GM12878 (cell line): ENCODE results near the gene SMIM22. TPM values are rescaled to one million over a fixed set of nuclear protein-coding genes. Genes with fewer than 3 reads are reported as not detected.

ENCODE experiments used
- ATAC-seq: fragments of 200-7000 bp; cut with Tn5 transposase; 3 replicates; pipeline ENCODE4 v1.9.1; 2020; ENCODE audit warnings: mild to moderate bottlenecking, moderate library complexity
- BruUV-seq: library from RNA; stranded (reverse); fragments of 400-500 nt; replicated peaks from 2 replicates; lab custom pipeline; 2021; lab: Mats Ljungman, UMichigan
- CTCF ChIA-PET: fragments of 300-600 bp; sonication (Branson Sonifier 250); formaldehyde crosslinking; extraction: SDS; loops from one replicate; lab custom pipeline; 2021; ENCODE audit warnings: inconsistent platforms; lab: Yijun Ruan, JAX
- POLR2A ChIA-PET: fragments of 350-600 bp; formaldehyde crosslinking; extraction: SDS; loops from one replicate; lab custom pipeline; 2021; ENCODE audit warnings: inconsistent platforms; lab: Charles Lee
- RAD21 ChIA-PET: fragments of 300-600 bp; sonication (Branson Sonifier 250); formaldehyde crosslinking; loops from one replicate; lab custom pipeline; 2023; ENCODE audit warnings: antibody characterized with exemption; ENCODE audit not compliant: unreplicated experiment; lab: Charles Lee
- SMC1A ChIA-PET: fragments of 300-600 bp; sonication (Branson Sonifier 250); formaldehyde crosslinking; loops from one replicate; lab custom pipeline; 2023; ENCODE audit not compliant: unreplicated experiment, uncharacterized antibody; lab: Charles Lee
- DNase-seq: peaks from one replicate; pipeline ENCODE4 v3.0.0-alpha.2; 2011; ENCODE audit warnings: low read depth, low spot score
- FAIRE-seq: peaks from 3 replicates; lab custom pipeline; 2011; peaks lifted over from hg19 to GRCh38; lab: Jason Lieb, UNC
- H2AFZ ChIP-seq: 2 replicates; pipeline ENCODE4 v1.6.0; 2011; ENCODE audit warnings: low read depth, low read length, control low read depth; ENCODE audit not compliant: control insufficient read depth
- H3K27ac ChIP-seq: 2 replicates; pipeline ENCODE4 v1.5.1; 2011; ENCODE audit warnings: control low read depth; ENCODE audit not compliant: control insufficient read depth, insufficient read depth
- H3K27me3 ChIP-seq, 2 experiments: replicated peaks in 1 of 2; 2 replicates each; pipeline versions ENCODE4 v1.6.0 to v1.6.1; 2011; ENCODE audit warnings: low read length in 1 of 2; ENCODE audit not compliant: control insufficient read depth in 2 of 2, insufficient read depth in 2 of 2
- H3K36me3 ChIP-seq, 2 experiments: 2 replicates each; pipeline ENCODE4 v1.5.1; 2011; ENCODE audit warnings: low read length in 1 of 2; ENCODE audit not compliant: control insufficient read depth in 2 of 2, insufficient read depth in 2 of 2
- H3K4me1 ChIP-seq: 2 replicates; pipeline ENCODE4 v1.6.1; 2011; ENCODE audit warnings: mild to moderate bottlenecking, low read length, moderate library complexity, mixed read lengths; ENCODE audit not compliant: control insufficient read depth, insufficient read depth
- H3K4me2 ChIP-seq: 2 replicates; pipeline ENCODE4 v1.6.0; 2011; ENCODE audit warnings: control low read depth; ENCODE audit not compliant: control insufficient read depth, insufficient read depth
- H3K4me3 ChIP-seq: fragments of 200-600 bp; sonication (generic); 2 replicates; pipeline ENCODE4 v1.5.1; 2016
- H3K79me2 ChIP-seq: 2 replicates; pipeline ENCODE4 v1.6.0; 2011; ENCODE audit warnings: low read length; ENCODE audit not compliant: control insufficient read depth, insufficient read depth
- H3K9ac ChIP-seq: 2 replicates; pipeline ENCODE4 v1.8.0; 2011; ENCODE audit warnings: low read length, control low read depth, mixed read lengths; ENCODE audit not compliant: control insufficient read depth, insufficient read depth
- H3K9me3 ChIP-seq: replicated peaks from 3 replicates; pipeline ENCODE4 v1.5.1; 2011; ENCODE audit warnings: mild to moderate bottlenecking, low read length; ENCODE audit not compliant: control insufficient read depth, insufficient read depth
- H4K20me1 ChIP-seq: 2 replicates; pipeline ENCODE4 v1.6.0; 2011; ENCODE audit not compliant: control insufficient read depth, insufficient read depth
- ATF7 ChIP-seq: fragments of 450-650 bp; IDR thresholded peaks from 2 replicates; pipeline ENCODE4 v1.6.1; 2016; ENCODE audit warnings: low read depth, mild to moderate bottlenecking
- BCL3 ChIP-seq: IDR thresholded peaks from 2 replicates; pipeline ENCODE4 v1.6.1; 2011; ENCODE audit warnings: borderline replicate concordance, low read depth, mild to moderate bottlenecking, moderate library complexity, low read length; ENCODE audit not compliant: insufficient read depth, poor library complexity, severe bottlenecking
- CHD2 ChIP-seq: IDR thresholded peaks from 2 replicates; pipeline ENCODE4 v1.6.1; 2011; ENCODE audit warnings: low read depth, low read length, improper control_type of control experiment, borderline replicate concordance
- E2F8 ChIP-seq: fragments of 450-650 bp; IDR thresholded peaks from 2 replicates; pipeline ENCODE4 v1.6.1; 2018; ENCODE audit warnings: mild to moderate bottlenecking, low read depth, moderate library complexity; ENCODE audit not compliant: partially characterized antibody
- HDAC6 ChIP-seq: fragments of 200-600 bp; sonication (generic); IDR thresholded peaks from one replicate; pipeline ENCODE4 v1.8.0; 2017; ENCODE audit warnings: antibody characterized with exemption; ENCODE audit not compliant: unreplicated experiment
- JUND ChIP-seq: IDR thresholded peaks from 2 replicates; pipeline ENCODE4 v1.6.1; 2012; ENCODE audit warnings: low read depth, mild to moderate bottlenecking, low read length, improper control_type of control experiment, moderate library complexity
- KAT2A ChIP-seq: conservative IDR thresholded peaks from 2 replicates; pipeline ENCODE4 v1.6.1; 2011; ENCODE audit warnings: low read depth, low read length; ENCODE audit not compliant: control insufficient read depth
- KLF5 ChIP-seq: fragments of 450-650 bp; IDR thresholded peaks from 2 replicates; pipeline ENCODE4 v1.6.1; 2014; ENCODE audit warnings: mild to moderate bottlenecking; ENCODE audit not compliant: partially characterized antibody
- NR2C1 ChIP-seq: fragments of 450-650 bp; IDR thresholded peaks from 2 replicates; pipeline ENCODE4 v1.6.1; 2017; ENCODE audit warnings: antibody characterized with exemption, mild to moderate bottlenecking, moderate library complexity
- PML ChIP-seq: IDR thresholded peaks from 2 replicates; pipeline ENCODE4 v1.6.1; 2012; ENCODE audit warnings: low read length, inconsistent platforms
- RCOR1 ChIP-seq: conservative IDR thresholded peaks from 2 replicates; pipeline ENCODE4 v1.6.1; 2012; ENCODE audit warnings: low read depth, low read length, improper control_type of control experiment
- STAT1 ChIP-seq: fragments of 450-650 bp; conservative IDR thresholded peaks from 2 replicates; pipeline ENCODE4 v1.6.1; 2014; ENCODE audit warnings: antibody characterized with exemption, mild to moderate bottlenecking
- USF1 ChIP-seq: IDR thresholded peaks from 2 replicates; pipeline ENCODE4 v1.6.1; 2011; ENCODE audit warnings: borderline replicate concordance, low read depth, mild to moderate bottlenecking, moderate library complexity, mixed read lengths, low read length; ENCODE audit not compliant: insufficient read depth; ENCODE audit errors: extremely low read length
- ZBTB40 ChIP-seq: fragments of 450-650 bp; IDR thresholded peaks from 2 replicates; pipeline ENCODE4 v1.6.1; 2016; ENCODE audit warnings: mild to moderate bottlenecking, moderate library complexity, borderline replicate concordance
- WGBS: methylation state at CpG from one replicate; pipeline ENCODE4 v1.1.6; 2016; ENCODE audit warnings: low lambda C conversion rate; ENCODE audit not compliant: insufficient replicate concordance, insufficient coverage; ENCODE audit errors: missing lambda C conversion rate; 5-methylcytosine and 5-hydroxymethylcytosine counted together
- in situ Hi-C: fragments of 300-500 bp; cut with MboI; formaldehyde crosslinking; loops from 9 replicates; pipeline ENCODE4 v1.14.3; 2018; ENCODE audit warnings: mixed read lengths
- intact Hi-C: fragments of 100-400 bp; cut with micrococcal nuclease; formaldehyde crosslinking; loops from one replicate; pipeline ENCODE4 v1.14.2; 2022; ENCODE audit not compliant: unreplicated experiment
- polyA plus RNA-seq, 11 experiments: library from polyadenylated mRNA; depleted of rRNA in 4 of 11; unstranded in 6 of 11; stranded (reverse) in 5 of 11; fragments of >200 nt; fragmentation: Nextera tagmentation in 4 of 11; fragmentation: Illumina TruSeq in 1 of 11; extraction: Ambion mirVana in 4 of 11; extraction: Trizol in 1 of 11; gene quantifications; 1 replicate in 1 of 11; 2 replicates in 10 of 11; pipeline versions ENCODE4 v1.2.1 to v1.2.3, GENCODE V29; 2011 to 2016; ENCODE audit warnings: inconsistent platforms in 2 of 11, missing spikeins in 2 of 11, low read depth in 1 of 11
- total RNA-seq, 4 experiments: library from RNA; depleted of rRNA in 3 of 4; stranded (reverse); fragments of >200 nt in 3 of 4; fragmentation: Illumina TruSeq in 1 of 4; extraction: Trizol in 1 of 4; gene quantifications; 2 replicates each; pipeline versions ENCODE4 v1.2.1 to v1.2.3, GENCODE V29; 2013 to 2021

SMIM22 gene
- total and polyA plus RNA-seq, 10 of the 15 experiments (the other 5 are each of a cell fraction or from before 2014, with no cell fraction given): 0.83 TPM; not detected in 9

GRCh38 chr16:4828567-4829321 lies 33.6 kb downstream of the SMIM22 start:
- Histone ChIP-seq H3K9ac (no peak overlapping the region), H3K36me3 (peaks cover 36 to 47% of the 10 kb centered on the region in 2 experiments), H3K4me2 (no peak overlapping the region), H3K4me1 (peaks cover 5% of the 10 kb centered on the region; the same call in 1 of the 2 replicates), H3K79me2 (no peaks in the 10 kb centered on the region), H3K27ac (no peak overlapping the region), H2AFZ (no peak overlapping the region), H3K27me3 (no peaks in the 10 kb centered on the region), H4K20me1 (0 out of 2 replicates have a peak, but pooled peaks cover 2% of the 10 kb centered on the region), H3K9me3 (no peaks in the 10 kb centered on the region), H3K4me3 (no peak overlapping the region)
- 94% methylated on average over 11 of the region's 11 CpGs for WGBS
- ChIA-PET CTCF (interaction anchor here (0.7 kb wide), 1 partner anchor 9 kb away, joined by 4 read pairs; no protein-coding TSS in a partner anchor), SMC1A (no interaction called here), POLR2A (no interaction called here), RAD21 (no interaction called here)
- FAIRE-seq: no peak
- no peak for DNase-seq
- in situ Hi-C loops: no loop called here
- intact Hi-C loops: no loop called here
- BruUV-seq: no TSS peak
- no peak for ATAC-seq
- TF ChIP-seq ZBTB40: no peak
- no peak for TF ChIP-seq PML
- TF ChIP-seq RCOR1: no peak
- TF ChIP-seq NR2C1: no peak
- TF ChIP-seq STAT1: no peak
- TF ChIP-seq E2F8: no peak
- TF ChIP-seq KLF5: no peak
- no peak for TF ChIP-seq KAT2A
- no peak for TF ChIP-seq ATF7
- TF ChIP-seq HDAC6: no peak
- no peak for TF ChIP-seq BCL3
- TF ChIP-seq CHD2: no peak
- no peak for TF ChIP-seq USF1
- no peak for TF ChIP-seq JUND
